ENCODE data around the gene MYH2.
"Not testable (repeated sequence)": the region's sequence is repeated elsewhere in the genome, so short reads cannot be mapped to it uniquely, and the experiment has no call there.

Gene MYH2
- long read RNA-seq, donor 1, result 0 reads
- long read RNA-seq, donor 2, result 0 reads
- long read RNA-seq, donor 3, result 0 reads
- long read RNA-seq, donor 4, result 0 reads
- long read RNA-seq, donor 5, result 0 reads
- long read RNA-seq, donor 6, result 0 reads
- long read RNA-seq, donor 7, result 0 reads
- long read RNA-seq, donor 8, result 0 reads

DNA sequence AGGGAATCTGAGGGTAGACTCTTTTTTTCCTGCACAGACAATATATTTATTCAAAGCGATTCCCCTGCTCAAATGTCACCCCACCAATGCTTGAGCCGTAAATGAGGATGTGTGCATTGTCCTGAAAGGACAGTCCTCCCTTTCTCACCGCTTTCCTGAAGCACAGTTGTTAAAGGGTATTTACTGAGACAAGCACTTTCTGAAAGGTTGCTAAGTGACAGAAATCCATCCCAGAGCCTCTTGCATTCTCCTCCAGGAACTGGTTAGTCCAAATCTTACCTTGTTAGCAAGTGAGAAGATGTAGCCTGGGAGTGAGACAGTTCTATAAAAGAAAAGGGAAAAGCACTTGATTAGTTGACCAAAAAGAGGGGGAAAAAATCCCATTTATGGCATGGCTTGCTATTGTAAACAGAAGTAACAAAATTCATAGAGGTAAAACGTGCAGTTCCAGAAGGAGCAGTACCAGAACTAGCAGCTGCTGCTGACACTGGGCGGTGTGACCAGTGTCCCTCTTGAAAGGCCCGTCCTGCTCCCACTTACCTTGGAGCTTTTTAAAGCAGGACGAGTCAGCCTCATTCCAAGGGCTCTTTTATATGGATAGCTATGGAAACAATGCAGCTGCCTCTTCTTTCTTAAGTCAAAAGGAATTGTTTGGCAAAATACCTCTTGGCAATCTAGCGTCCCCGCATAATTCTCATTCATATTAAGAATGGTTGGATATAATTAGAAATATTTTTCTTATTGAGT lies at the start of gene MYH2:
MYH2 (minus strand) TSS at position 563 of the 747 bp plus-strand sequence. CDS start 1,738 bp downstream, outside the sequence.
- DNase-seq, result no peak

DNA sequence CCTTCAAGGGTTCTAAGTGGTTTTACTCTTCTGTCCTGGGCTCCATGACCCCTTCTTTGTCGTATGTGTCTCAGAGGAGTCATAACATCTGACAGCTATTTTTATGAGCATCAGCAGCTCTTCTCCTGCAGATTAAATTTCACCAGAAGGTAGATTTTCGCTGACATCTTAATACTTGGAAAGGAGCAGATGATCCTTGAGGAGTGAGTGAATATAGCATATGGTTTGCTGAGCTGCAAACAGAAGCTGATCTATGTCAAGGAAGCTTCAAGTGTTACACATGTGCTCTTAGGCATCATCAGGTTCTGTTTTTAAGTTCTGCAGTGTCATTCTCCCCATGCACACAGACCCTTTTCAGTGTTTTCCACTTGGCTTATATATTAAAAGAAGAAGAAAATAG lies 49.2 kb upstream of the MYH2 start:
- DNase-seq, result no peak

DNA sequence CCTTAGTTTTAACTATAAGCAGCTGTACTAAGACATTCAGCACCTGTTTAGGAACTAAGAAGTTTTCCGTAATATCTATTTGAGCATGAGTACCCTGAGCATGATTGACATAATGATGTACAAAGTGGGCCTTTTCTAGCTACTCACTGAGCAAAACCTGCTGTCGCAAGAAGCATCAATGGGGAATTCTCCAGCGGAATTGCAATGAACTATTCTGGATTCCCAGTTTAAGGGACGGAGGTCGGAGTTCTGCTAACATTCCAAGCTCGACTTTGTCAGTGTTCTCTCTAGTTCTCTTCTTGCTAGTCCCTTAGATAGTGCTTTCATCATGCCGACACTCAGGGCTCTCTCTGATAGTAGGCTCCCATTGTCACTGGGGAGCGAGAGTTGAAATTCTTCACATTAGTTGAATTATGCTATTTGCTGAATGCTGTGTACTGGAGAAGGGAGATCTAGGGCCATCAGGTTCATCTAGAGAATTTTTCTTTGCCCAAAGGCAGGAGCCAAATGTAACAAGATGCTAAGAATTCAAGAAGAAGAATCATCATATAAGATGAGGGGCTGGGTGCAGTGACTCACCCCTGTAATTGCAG lies 40.2 kb upstream of the MYH2 start:
- no peak for DNase-seq

GRCh38 chr17:10585529-10585928 lies 36.1 kb upstream of the MYH2 start:
- DNase-seq, result no peak

DNA sequence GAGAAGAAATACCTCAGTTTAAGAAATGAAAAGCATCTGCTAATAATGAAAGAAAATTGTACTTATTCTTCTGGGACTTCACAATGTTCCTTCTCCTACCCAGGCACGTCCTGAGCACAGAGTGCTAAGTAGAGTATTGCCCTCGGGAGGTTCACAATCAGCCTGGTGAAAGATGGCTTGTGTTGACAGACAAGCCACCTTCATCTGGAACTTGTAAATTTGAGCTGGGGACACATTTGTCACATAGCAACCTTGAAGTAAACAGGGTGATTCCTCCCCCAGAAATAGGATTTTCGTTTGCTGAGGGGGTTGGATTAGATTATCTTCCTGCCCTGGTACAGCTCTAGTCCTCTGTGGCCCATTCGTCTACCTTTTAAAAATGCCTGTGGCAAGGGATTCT lies 34.4 kb upstream of the MYH2 start:
- DNase-seq, result no peak

DNA sequence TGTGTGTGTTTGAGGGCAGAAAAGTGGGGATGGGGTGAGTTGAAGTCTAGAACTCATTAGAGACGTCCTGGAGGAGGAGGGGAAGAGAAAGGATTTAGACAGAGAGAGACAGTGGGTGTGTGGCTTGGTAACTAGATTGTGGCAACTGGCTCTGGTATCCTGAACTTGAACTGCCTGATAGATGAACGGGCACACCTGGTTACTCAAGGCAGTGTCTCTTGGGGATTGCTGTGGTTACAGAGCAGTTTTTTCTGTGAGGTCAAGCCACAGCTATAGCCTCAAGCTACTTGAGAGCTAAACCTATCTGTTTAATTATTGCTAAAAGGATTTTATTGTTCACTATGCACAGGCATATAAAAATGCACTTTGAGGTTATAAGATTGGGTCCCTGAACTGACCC lies 29.8 kb upstream of the MYH2 start:
- no peak for DNase-seq

DNA sequence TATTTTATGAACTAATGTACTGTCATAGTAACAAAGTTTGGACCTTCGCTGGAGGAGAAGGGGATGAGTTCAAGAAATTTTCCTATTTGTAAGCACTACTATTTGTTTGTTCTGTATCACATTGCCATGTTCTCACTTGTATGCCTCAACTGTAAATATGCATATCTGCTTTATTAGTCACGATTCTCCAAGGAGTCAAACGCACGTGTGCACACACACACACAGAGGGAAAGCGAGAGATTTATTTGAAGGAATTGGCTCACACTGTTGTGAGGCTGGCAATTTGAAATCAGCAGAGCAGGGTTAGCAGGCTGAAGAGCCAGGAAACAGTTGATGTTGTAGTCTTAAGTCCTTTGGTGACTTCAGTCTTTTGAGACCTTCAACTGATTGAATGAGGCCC lies 24.9 kb upstream of the MYH2 start:
- DNase-seq, result no peak

DNA sequence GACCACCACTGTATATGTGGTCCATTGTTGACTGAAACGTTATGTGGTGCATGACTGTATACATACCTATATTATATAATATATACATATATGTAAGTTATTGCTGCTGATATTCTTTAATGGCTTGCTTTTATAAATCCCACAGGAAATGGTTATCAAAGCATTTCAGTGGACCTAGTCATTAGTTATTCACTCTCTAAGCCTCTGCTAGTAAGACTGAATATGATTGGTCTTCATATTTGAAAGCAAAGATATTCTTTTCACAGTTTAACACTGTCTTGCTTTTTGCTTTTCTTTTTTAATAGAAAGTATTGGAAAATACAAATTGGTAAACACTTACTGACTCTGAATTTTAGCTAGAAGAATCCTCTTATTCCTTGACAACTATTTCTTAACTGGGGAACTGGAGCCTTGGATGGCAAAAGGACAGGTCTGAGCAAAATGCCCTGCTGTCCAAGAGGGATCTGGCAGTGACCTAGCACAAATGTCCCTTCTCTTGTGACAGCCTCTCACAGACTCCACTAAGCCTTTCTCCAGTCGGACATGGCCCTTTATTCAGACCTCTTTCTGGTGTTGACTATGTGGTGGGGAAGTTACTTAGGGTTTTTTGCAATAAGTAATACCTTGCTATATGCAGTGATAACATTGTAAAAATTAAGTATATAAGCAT lies 14.7 kb upstream of the MYH2 start:
- DNase-seq, result no peak

GRCh38 chr17:10558049-10558448 lies 8.6 kb upstream of the MYH2 start:
- no peak for DNase-seq

- no peak for DNase-seq
Measured at GRCh38 chr17:10557422-10557821, 8.0 kb upstream of the MYH2 start.

DNA sequence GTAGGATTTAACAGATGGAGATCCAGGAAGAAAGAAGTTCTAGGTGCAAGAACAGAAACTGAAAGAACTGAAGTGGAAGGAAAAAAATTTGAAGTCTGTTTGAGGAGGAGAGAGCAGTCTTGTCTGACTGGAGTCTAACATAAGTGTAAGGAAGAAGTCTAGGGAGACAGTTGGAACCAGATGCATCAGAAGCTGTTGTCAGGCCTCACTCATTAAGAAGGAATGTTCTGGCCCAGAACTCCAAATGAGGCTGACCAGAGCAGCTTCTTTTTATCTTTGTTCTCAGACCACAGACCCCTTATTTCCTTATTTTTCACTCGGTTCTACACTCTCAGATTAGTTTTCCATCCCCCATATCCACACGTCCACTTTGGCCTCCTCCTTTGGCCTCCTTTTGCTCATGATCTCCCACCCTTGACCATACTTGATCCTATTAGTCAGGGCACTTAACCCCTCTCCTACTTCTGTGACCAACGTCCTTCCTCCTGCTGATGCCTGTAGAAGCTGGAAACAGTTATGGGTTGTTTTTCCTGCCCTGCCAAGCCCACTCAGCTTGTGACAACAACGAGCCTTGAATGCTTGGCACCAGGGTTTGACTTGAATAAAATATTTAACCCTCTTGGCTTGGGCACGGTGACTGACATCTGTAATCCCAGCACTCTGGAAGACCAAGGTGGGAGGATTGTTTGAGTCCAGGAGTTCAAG lies 7.0 kb upstream of the MYH2 start:
- DNase-seq, result no peak

DNA sequence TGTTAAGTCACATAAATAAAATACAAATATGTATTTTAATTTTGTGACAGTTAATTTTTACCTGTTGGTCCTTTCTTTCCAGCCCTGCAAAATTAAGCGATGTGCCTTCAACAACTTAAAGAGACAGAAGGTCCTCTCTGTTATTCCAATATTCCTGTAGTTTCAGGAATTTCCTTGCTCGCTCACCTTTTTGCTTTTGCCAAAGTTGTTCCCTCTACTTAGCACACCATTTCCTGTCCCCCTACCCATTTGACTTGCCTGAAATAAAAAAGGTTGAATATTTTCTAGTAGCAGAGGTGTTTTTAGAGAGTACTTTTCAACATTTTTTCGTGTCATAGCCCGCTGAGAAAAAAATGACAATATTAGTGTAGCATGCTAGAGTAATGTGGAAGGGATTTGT lies 556 bp upstream of the MYH2 start:
- no peak for DNase-seq

DNA sequence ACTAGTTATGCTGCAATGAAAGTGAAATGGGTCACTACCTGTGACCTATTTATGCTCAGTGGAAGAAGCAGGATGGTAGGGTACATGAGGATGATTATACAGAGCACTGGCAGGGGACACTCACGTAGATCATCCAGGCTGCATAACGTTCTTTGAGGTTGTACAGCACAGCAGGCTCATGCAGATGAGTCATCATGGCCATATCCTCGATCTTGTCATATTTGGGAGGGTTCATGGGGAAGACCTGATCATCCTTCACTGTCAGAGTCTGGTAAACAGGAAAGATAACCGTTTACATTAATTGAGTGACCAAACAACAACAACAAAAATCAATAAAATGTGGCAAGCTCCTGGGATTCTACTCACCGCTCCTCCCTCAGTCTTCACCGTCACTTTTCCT lies 2.1 kb downstream of the MYH2 start:
- no peak for DNase-seq

- DNase-seq, result not testable (repeated sequence)
Measured at GRCh38 chr17:10543486-10543885, 6.0 kb downstream of the MYH2 start.

DNA sequence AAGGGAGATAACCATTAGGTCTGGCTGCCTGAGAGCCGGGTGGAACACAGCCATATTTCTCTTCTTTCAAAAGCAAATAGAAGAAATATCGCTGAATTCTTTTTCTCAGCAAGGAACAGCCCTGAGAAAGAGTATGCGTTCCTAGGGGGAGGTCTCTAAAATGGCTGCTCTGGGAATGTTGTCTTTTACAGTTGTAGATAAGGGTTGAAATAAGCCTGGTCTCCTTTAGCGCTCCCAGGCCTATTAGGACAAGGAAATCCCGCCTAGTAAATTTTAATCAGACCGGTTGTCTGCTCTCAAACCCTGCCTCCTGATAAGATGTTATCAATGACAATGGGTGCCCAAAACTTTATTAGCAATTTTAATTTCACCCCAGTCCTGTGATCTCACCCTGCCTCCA lies 8.3 kb downstream of the MYH2 start:
- not testable (repeated sequence) for DNase-seq

DNA sequence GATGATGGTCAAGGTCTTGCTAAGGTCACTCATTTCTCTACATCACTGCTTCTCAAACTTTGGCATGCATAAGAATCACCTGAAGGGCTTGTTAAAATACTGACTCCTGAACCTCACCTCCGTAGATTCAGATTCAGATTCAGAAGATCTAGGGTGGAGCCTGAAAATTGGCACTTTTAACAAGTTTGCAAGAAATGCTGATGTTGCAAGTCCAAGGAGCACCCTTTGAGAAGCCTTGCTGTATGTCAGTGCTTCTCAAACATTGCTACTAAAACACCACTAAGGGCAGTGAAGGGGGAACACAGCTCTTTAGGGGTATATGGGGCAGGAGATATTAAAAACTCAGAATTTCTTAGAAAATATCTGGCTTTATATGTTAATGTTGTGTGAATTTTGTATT lies 17.4 kb downstream of the MYH2 start:
- no peak for DNase-seq

DNA sequence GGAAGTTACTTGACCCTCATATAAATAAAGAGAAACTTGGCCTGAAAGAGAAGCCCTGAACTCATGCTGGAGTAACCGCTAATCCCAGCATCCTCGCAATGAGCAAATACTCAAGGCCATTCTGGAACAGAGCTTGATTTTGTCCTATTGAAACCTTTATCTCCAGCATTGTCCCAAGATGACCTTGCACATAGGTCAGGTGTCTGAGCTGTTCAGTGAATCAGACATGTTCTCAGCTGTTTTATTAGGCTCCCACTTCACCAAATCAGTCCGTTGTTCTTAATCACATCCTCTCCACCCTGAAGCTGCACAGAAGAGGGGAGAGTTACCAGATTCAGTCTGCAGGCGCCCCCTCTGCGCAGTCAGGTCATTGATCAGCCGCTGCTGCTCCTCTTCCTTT lies 22.0 kb downstream of the MYH2 start:
- no peak for DNase-seq

DNA sequence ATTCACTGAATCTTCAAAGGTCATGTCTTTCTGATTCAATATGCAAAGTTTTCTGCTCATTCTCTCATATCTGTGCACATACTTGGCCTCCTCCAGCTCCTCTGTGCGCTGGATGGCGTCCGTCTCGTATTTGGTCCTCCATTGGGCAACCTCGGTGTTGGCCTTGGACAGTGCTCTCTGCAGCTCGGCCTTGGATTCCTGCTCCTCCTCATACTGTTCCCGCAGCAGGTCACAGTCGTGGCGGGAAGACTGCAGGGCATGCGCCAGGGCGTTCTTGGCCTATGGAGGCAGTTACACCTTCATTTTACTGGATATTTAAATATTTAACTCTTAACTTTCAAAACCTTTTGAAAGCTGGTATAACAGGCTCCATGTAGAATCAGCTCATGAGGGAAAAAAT lies 22.9 kb downstream of the MYH2 start:
- DNase-seq, result no peak

- no peak for DNase-seq
Measured at GRCh38 chr17:10523064-10523463, 26.4 kb downstream of the MYH2 start.

GRCh38 chr17:10521949-10522348 lies 27.5 kb downstream of the MYH2 start:
- no peak for DNase-seq

- no peak for DNase-seq
Measured at GRCh38 chr17:10518271-10519037, 31.0 kb downstream of the MYH2 start, which contains the start of gene MYH1. Gene MYH1 (minus strand): TSS chr17:10518542. CDS start chr17:10516642, 1,900 bp downstream.

DNA sequence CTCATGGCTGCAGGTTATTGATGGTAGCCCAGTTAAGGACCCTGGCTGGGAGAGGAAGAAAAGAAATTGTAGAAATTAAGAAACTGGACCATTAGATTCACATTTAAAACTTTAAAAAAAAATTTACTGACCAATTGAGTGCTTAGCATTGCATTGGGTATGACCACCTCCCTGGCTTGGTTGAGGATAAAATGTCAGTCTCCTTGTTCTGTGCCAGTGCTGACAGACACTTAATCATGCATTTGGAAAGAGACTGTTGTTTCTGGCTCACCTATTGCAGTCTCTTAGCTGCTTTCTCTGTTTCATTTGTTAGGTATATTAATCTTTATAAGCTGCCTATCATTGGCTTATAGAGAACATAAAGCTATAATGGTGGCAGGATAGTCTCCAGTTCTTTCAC lies 32.8 kb downstream of the MYH2 start:
- DNase-seq, result no peak

Measured in right kidney (tissue), 9 donors.